CD1c-positive myeloid dendritic cell (primary cell): ENCODE measurements around the gene TSPOAP1.

Experiments used
- DNase-seq: peaks from one replicate; pipeline ENCODE4 v3.0.0-alpha.2; 2016; ENCODE audit errors: extremely low spot score

TSPOAP1 gene

GRCh38 chr17:58329035-58329809 is 627 bp upstream of the TSPOAP1 start:
- DNase-seq = peak; percentile 95

GRCh38 chr17:58327363-58328194 is 1.0 kb downstream of the TSPOAP1 start:
- peak; percentile 46 for DNase-seq

GRCh38 chr17:58326609-58327362 is 1.8 kb downstream of the TSPOAP1 start:
- DNase-seq = no peak

GRCh38 chr17:58325976-58326468 is 2.6 kb downstream of the TSPOAP1 start:
- DNase-seq = peak; percentile 51

GRCh38 chr17:58325289-58325726 is 3.3 kb downstream of the TSPOAP1 start:
- no peak for DNase-seq

GRCh38 chr17:58324409-58325288 is 3.9 kb downstream of the TSPOAP1 start:
- DNase-seq = no peak

GRCh38 chr17:58324056-58324408 is 4.6 kb downstream of the TSPOAP1 start:
- no peak for DNase-seq

GRCh38 chr17:58323366-58324055 is 5.1 kb downstream of the TSPOAP1 start:
- no peak for DNase-seq

GRCh38 chr17:58322581-58323185 is 5.9 kb downstream of the TSPOAP1 start:
- no peak for DNase-seq

GRCh38 chr17:58321571-58322525 is 6.7 kb downstream of the TSPOAP1 start:
- no peak for DNase-seq

- DNase-seq = no peak
Measured at GRCh38 chr17:58320570-58321323, 7.8 kb downstream of the TSPOAP1 start.

- DNase-seq = no peak
Measured at GRCh38 chr17:58320163-58320558, 8.4 kb downstream of the TSPOAP1 start.

GRCh38 chr17:58319173-58320162 is 9.1 kb downstream of the TSPOAP1 start:
- DNase-seq = no peak

- no peak for DNase-seq
Measured at GRCh38 chr17:58318627-58319172, 9.9 kb downstream of the TSPOAP1 start.

- DNase-seq = no peak
Measured at GRCh38 chr17:58318065-58318481, 10.5 kb downstream of the TSPOAP1 start.

GRCh38 chr17:58317421-58318064 is 11.1 kb downstream of the TSPOAP1 start:
- DNase-seq = peak; percentile 70
